Measurements from ENCODE around the gene TMEM126A.
A peak's percentile ranks its signal among the peaks of the same experiment; 100 is the strongest.

The TMEM126A gene

DNA sequence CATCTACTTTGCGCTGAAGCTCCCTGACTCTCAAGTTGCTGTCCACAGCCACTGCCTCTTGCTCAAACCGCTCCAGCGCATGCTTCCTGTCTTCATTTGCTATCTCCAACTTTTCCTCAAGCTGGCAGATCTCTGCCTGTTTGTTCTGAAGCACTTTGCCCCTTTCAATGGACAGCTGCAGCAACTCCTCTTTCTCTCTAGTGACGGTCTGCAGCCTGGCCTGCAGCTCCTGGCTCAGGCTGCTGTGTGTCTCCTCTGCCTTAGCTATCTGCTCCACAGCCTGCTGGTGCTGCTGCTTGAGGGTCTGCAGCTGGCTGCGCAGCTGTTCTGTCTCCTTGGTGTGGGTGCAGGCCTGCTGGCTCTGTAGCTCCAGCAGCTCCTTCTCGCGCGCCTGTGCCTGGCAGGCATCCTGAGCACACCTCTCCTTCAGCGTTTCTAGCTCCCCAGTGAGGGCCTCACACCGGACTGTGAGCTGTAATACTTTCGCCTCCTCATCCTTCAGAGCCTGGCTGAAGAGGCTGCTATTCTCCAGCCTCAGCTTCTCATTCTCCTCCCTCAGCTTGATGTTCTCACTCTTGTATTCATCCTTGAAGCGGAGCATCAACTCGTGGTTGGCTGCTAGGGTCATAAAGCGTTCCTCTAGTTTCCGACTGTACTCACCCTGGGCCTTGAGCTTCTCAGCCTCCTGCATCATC lies 37.5 kb downstream of the TMEM126A start:
- no peak for DNase-seq (ENCODE audit: low read depth)
- peak overlapping the region; percentile 60 for H3K4me3 ChIP-seq (ENCODE audit: low read depth, low read length)
- TF ChIP-seq, protein P1, sequence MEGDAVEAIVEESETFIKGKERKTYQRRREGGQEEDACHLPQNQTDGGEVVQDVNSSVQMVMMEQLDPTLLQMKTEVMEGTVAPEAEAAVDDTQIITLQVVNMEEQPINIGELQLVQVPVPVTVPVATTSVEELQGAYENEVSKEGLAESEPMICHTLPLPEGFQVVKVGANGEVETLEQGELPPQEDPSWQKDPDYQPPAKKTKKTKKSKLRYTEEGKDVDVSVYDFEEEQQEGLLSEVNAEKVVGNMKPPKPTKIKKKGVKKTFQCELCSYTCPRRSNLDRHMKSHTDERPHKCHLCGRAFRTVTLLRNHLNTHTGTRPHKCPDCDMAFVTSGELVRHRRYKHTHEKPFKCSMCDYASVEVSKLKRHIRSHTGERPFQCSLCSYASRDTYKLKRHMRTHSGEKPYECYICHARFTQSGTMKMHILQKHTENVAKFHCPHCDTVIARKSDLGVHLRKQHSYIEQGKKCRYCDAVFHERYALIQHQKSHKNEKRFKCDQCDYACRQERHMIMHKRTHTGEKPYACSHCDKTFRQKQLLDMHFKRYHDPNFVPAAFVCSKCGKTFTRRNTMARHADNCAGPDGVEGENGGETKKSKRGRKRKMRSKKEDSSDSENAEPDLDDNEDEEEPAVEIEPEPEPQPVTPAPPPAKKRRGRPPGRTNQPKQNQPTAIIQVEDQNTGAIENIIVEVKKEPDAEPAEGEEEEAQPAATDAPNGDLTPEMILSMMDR (conservative IDR thresholded peaks at IDR 0.05; ENCODE audit: low read depth, low read length): no peak

DNA sequence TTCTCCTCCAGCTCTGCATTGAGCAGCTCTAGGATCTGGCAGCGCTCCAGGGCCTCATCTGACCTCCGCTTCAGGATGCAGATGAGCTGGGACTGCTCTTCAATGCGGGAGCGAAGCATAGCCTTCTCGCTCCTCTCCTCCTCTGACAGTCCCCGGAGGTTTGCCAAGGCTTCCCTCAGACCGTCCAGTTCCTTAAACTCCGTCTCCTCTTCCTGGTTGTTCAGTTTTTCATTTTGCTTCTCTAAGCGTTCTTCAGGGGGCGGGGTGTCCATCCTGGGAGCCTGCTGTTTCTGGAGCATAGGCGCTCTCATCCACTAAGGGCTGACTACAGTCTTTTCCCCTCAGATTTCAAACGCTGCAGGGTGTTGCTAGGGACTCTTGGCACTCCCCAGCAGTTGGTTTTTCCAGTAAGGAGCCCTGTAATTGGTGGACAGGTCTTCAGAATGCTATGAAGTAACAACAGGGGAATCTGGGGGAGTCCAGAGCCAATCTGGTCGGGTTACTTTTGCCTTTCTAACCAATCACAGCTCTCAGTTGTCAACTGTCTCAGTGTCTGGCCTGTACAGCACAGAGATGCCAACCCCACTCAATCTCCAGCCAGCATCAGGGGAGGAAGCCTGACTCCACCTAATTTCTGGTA lies 38.2 kb downstream of the TMEM126A start, which contains the start of gene CCDC89:
CCDC89 (minus strand) TSS at position 376 of the 640 bp plus-strand sequence; CDS start at position 311, 65 bp downstream.
- peak; percentile 98 for DNase-seq (ENCODE audit: low read depth)
- peak within 1 kb of the TSS; percentile 60 for H3K4me3 ChIP-seq (ENCODE audit: low read depth, low read length)
- TF ChIP-seq, protein P1 (conservative IDR thresholded peaks at IDR 0.05; ENCODE audit: low read depth, low read length): no peak

DNA sequence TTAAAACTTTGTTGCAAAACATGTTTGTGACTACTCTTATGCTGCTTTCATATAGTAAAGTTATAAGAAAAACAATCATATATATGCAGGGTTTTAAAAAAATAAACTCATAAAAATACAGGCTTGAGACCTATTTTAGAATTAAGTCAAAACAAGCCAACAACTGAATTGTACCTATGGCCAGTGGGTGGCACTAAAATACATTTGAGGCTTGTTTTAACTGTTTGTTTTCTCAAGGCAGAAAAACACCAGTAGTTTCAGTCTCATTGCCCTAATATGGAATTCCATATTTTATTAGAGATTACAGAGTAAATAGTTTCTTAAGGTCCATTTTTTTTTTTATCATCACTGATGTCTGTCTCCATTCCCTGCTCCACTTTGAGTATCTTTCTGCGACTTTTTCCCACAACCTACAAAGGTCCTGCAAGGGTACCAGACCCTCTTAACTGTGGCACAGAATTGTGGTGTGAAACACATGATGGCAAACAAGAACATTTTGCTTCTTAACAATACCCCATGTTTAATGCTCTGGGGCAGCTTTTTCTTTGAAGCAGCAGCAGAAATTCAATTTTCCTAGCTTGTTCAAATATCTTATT lies 46.7 kb downstream of the TMEM126A start:
- H3K4me3 ChIP-seq (ENCODE audit: low read depth, low read length): no peak overlapping the region
- peak; percentile 77 for DNase-seq (ENCODE audit: low read depth)
- TF ChIP-seq, protein P1 (conservative IDR thresholded peaks at IDR 0.05; ENCODE audit: low read depth, low read length): peak; percentile 67

DNA sequence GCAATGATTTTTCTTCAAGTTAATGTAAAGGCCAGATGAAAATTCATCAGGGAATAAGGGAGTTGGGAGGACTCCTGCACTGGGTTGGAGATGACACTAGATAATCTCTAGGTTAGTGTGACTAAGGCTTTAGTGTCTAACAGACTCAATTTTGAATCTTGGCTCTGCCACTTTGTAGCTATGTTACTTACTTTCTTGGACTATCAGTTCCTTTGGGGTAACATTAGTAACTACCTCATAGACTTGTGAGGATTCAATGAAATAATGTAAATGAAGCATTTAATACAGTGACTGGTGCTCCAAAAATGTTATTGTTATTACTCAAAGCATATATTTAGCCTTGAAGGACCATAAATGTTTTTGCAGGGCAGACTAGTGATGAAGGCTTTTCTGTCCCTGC lies 47.8 kb downstream of the TMEM126A start:
- TF ChIP-seq, protein P1 (conservative IDR thresholded peaks at IDR 0.05; ENCODE audit: low read depth, low read length): no peak
- H3K4me3 ChIP-seq (ENCODE audit: low read depth, low read length): no peak overlapping the region
- no peak for DNase-seq (ENCODE audit: low read depth)

DNA sequence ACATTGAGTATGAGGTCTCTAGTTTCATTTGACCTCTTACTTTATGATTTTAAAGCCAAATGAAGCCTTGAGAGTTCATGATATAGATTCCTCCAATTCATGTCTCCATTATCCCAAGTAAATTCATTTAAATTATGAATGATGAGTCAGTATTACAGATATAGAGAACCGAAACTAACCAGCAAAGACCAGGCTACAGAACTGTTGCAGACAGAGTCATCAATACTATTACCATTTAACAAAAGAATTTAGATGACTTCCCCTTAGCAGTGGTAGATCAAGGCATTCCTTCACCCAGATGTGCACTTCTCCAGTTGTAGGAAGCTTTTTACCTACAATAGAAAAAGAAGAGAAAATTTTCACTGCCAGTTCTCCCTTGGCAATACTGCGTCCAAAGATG lies 50.0 kb downstream of the TMEM126A start:
- H3K4me3 ChIP-seq (ENCODE audit: low read depth, low read length): no peak overlapping the region
- TF ChIP-seq, protein P1 (conservative IDR thresholded peaks at IDR 0.05; ENCODE audit: low read depth, low read length): no peak
- no peak for DNase-seq (ENCODE audit: low read depth)

DNA sequence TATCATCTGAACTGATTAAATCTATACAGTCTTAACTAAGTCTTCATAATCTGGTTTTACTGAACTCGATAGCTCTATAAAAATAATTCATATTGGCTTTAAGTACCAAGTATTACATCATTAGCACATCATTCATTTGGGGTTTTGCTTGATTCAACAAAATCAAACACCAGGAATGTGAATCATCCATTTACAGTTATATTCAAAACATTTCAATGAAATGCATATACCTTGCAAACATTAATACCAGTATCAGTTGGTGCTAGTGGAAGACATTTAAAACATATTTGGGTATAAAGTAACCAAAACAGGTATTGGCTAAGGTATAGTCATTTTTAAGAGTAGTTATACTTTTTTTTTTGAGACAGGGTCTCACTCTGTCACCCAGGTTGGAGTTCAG lies 50.4 kb downstream of the TMEM126A start:
- TF ChIP-seq, protein P1 (conservative IDR thresholded peaks at IDR 0.05; ENCODE audit: low read depth, low read length): no peak

More for the DNA sequence above, 50.4 kb downstream of the TMEM126A start:
- no peak overlapping the region for H3K4me3 ChIP-seq (ENCODE audit: low read depth, low read length)
- DNase-seq (ENCODE audit: low read depth): no peak
